HK-2 (cell line): ENCODE measurements around the gene GPHN.
"Not testable (repeated sequence)": the region's sequence is repeated elsewhere in the genome, so short reads cannot be mapped to it uniquely, and the experiment has no call there.

Experiments used
- DNase-seq: peaks from one replicate; pipeline ENCODE4 v3.0.0-alpha.2; 2018; ENCODE audit not compliant: unreplicated experiment

The GPHN gene

GRCh38 chr14:66502836-66503235, 5.1 kb upstream of the GPHN start:
- not testable (repeated sequence) for DNase-seq

GRCh38 chr14:66503532-66503931, 4.4 kb upstream of the GPHN start:
- DNase-seq, result no peak

- DNase-seq, result no peak
These were observed 696 bp upstream of the GPHN start for GRCh38 chr14:66507181-66507721.

- no peak for DNase-seq
These were observed 549 bp downstream of the GPHN start for GRCh38 chr14:66508547-66508845.

- DNase-seq, result peak; percentile 46
These were observed 1.1 kb downstream of the GPHN start for GRCh38 chr14:66508846-66509621.

- no peak for DNase-seq
These were observed 1.9 kb downstream of the GPHN start for GRCh38 chr14:66509874-66510273.

GRCh38 chr14:66511849-66512248, 3.9 kb downstream of the GPHN start:
- no peak for DNase-seq

GRCh38 chr14:66514213-66514612, 6.3 kb downstream of the GPHN start:
- no peak for DNase-seq

- DNase-seq, result no peak
These were observed 22.6 kb downstream of the GPHN start for GRCh38 chr14:66530526-66530925.

GRCh38 chr14:66539034-66539433, 31.1 kb downstream of the GPHN start:
- DNase-seq, result no peak

GRCh38 chr14:66540038-66540437, 32.1 kb downstream of the GPHN start:
- DNase-seq, result no peak

GRCh38 chr14:66541627-66542026, 33.7 kb downstream of the GPHN start:
- no peak for DNase-seq

GRCh38 chr14:66543996-66544395, 36.0 kb downstream of the GPHN start:
- no peak for DNase-seq

- not testable (repeated sequence) for DNase-seq
These were observed 37.2 kb downstream of the GPHN start for GRCh38 chr14:66545191-66545590.

- not testable (repeated sequence) for DNase-seq
These were observed 37.8 kb downstream of the GPHN start for GRCh38 chr14:66545751-66546150.

GRCh38 chr14:66563731-66564130, 55.8 kb downstream of the GPHN start:
- DNase-seq, result no peak

GRCh38 chr14:66568220-66568619, 60.3 kb downstream of the GPHN start:
- DNase-seq, result no peak

GRCh38 chr14:66572826-66573225, 64.9 kb downstream of the GPHN start:
- DNase-seq, result no peak

- DNase-seq, result no peak
These were observed 67.1 kb downstream of the GPHN start for GRCh38 chr14:66575014-66575413.

GRCh38 chr14:66575939-66576338, 68.0 kb downstream of the GPHN start:
- no peak for DNase-seq

- not testable (repeated sequence) for DNase-seq
These were observed 79.8 kb downstream of the GPHN start for GRCh38 chr14:66587753-66588152.

- no peak for DNase-seq
These were observed 87.4 kb downstream of the GPHN start for GRCh38 chr14:66595394-66595793.

GRCh38 chr14:66596241-66596985, 88.5 kb downstream of the GPHN start:
- no peak for DNase-seq
